ELR (cell line): Measurements from ENCODE around the gene ASTL.
"Not testable (repeated sequence)": the region's sequence is repeated elsewhere in the genome, so short reads cannot be mapped to it uniquely, and the experiment has no call there.

Experiments
- DNase-seq: peaks from one replicate; pipeline ENCODE4 v3.0.0-alpha.2; 2015; ENCODE audit warnings: low read depth

The ASTL gene

GRCh38 chr2:96138179-96139145 lies at the start of gene ASTL:
Gene ASTL (minus strand): TSS chr2:96138502. CDS start chr2:96138436, 66 bp downstream.
- DNase-seq: peak; percentile 55

GRCh38 chr2:96186562-96186961 lies 48.3 kb upstream of the ASTL start:
- no peak for DNase-seq

- no peak for DNase-seq
Measured at GRCh38 chr2:96185516-96185915, 47.2 kb upstream of the ASTL start.

GRCh38 chr2:96184989-96185388 lies 46.7 kb upstream of the ASTL start:
- DNase-seq: no peak

GRCh38 chr2:96184188-96184587 lies 45.9 kb upstream of the ASTL start:
- no peak for DNase-seq

- no peak for DNase-seq
Measured at GRCh38 chr2:96181529-96181928, 43.2 kb upstream of the ASTL start.

GRCh38 chr2:96180521-96180920 lies 42.2 kb upstream of the ASTL start:
- DNase-seq: no peak

- no peak for DNase-seq
Measured at GRCh38 chr2:96180002-96180401, 41.7 kb upstream of the ASTL start.

GRCh38 chr2:96176661-96177060 lies 38.4 kb upstream of the ASTL start:
- no peak for DNase-seq

- DNase-seq: peak; percentile 46
Measured at GRCh38 chr2:96175951-96176350, 37.6 kb upstream of the ASTL start.

GRCh38 chr2:96174251-96175144 lies 36.2 kb upstream of the ASTL start:
- DNase-seq: peak; percentile 71

- DNase-seq: no peak
Measured at GRCh38 chr2:96171831-96172230, 33.5 kb upstream of the ASTL start.

- no peak for DNase-seq
Measured at GRCh38 chr2:96170626-96171025, 32.3 kb upstream of the ASTL start.

GRCh38 chr2:96169868-96170507 lies 31.7 kb upstream of the ASTL start:
- DNase-seq: no peak

- DNase-seq: no peak
Measured at GRCh38 chr2:96167407-96168013, 29.2 kb upstream of the ASTL start.

GRCh38 chr2:96164459-96165184 lies 26.3 kb upstream of the ASTL start:
- DNase-seq: no peak

- DNase-seq: no peak
Measured at GRCh38 chr2:96163768-96164429, 25.6 kb upstream of the ASTL start.

GRCh38 chr2:96163415-96163767 lies 25.1 kb upstream of the ASTL start:
- no peak for DNase-seq

GRCh38 chr2:96161898-96162297 lies 23.6 kb upstream of the ASTL start:
- DNase-seq: no peak

GRCh38 chr2:96160366-96160765 lies 22.1 kb upstream of the ASTL start:
- DNase-seq: not testable (repeated sequence)
